Natural killer cell (primary cell): Measurements from ENCODE around the gene CFAP77. TPM values are rescaled to one million over a fixed set of nuclear protein-coding genes. Genes with fewer than 3 reads are reported as not detected.

Experiments used
- ATAC-seq, 3 donors: fragments of 150-1000 bp in 2 of 3; fragments of 200-7000 bp in 1 of 3; cut with Tn5 transposase; 1 replicate in 1 of 3; 2 replicates in 2 of 3; pipeline ENCODE4 v1.10.0; 2021; ENCODE audit warnings: mild to moderate bottlenecking in 2 of 3, moderate library complexity in 2 of 3
- DNase-seq, 2 donors: peaks; one replicate each; pipeline versions ENCODE4 v3.0.0 to v3.0.0-alpha.2; 2013 to 2021; ENCODE audit warnings: mixed read lengths in 1 of 2
- H3K27ac ChIP-seq: one replicate; pipeline ENCODE4 v1.5.1; 2013; ENCODE audit warnings: mild to moderate bottlenecking, low read length
- H3K27me3 ChIP-seq: one replicate; pipeline ENCODE4 v1.6.1; 2013; ENCODE audit warnings: low read length; ENCODE audit not compliant: control insufficient read depth, insufficient read depth
- H3K36me3 ChIP-seq: one replicate; pipeline ENCODE4 v1.6.1; 2013; ENCODE audit warnings: low read length; ENCODE audit not compliant: control insufficient read depth, insufficient read depth
- H3K4me1 ChIP-seq: one replicate; pipeline ENCODE4 v1.6.1; 2013; ENCODE audit warnings: low read length; ENCODE audit not compliant: control insufficient read depth, insufficient read depth
- H3K4me3 ChIP-seq: one replicate; pipeline ENCODE4 v1.5.1; 2013; ENCODE audit warnings: low read length
- H3K9me3 ChIP-seq: one replicate; pipeline ENCODE4 v1.6.1; 2013; ENCODE audit warnings: low read length; ENCODE audit not compliant: control insufficient read depth, insufficient read depth
- H3K27ac Mint-ChIP-seq, 2 donors: one replicate each; pipeline ENCODE4 v1.8.0; 2022; ENCODE audit warnings: mild to moderate bottlenecking in 2 of 2, mixed read lengths in 2 of 2, moderate library complexity in 1 of 2
- H3K27me3 Mint-ChIP-seq, 2 donors: one replicate each; pipeline ENCODE4 v1.8.0; 2022; ENCODE audit warnings: low read depth in 2 of 2, mixed read lengths in 2 of 2
- H3K36me3 Mint-ChIP-seq: one replicate; pipeline ENCODE4 v1.8.0; 2022; ENCODE audit warnings: mixed read lengths
- H3K4me1 Mint-ChIP-seq, 2 donors: one replicate each; pipeline ENCODE4 v1.8.0; 2022; ENCODE audit warnings: mixed read lengths in 2 of 2
- H3K4me3 Mint-ChIP-seq: one replicate; pipeline ENCODE4 v1.8.0; 2022; ENCODE audit warnings: mild to moderate bottlenecking, moderate library complexity, mixed read lengths
- H3K9me3 Mint-ChIP-seq, 2 donors: one replicate each; pipeline ENCODE4 v1.8.0; 2022; ENCODE audit warnings: mixed read lengths in 2 of 2
- WGBS: methylation state at CpG from one replicate; pipeline ENCODE4 v1.1.7; 2013; ENCODE audit warnings: missing lambda C conversion rate; ENCODE audit not compliant: insufficient coverage; 5-methylcytosine and 5-hydroxymethylcytosine counted together
- intact Hi-C: fragments of 100-400 bp; cut with micrococcal nuclease; formaldehyde crosslinking; loops from one replicate; pipeline ENCODE4 v1.14.2; 2022
- total RNA-seq, 4 donors: library from RNA; stranded (reverse); fragments of 120-200 nt in 1 of 4; gene quantifications; one replicate each; pipeline versions ENCODE4 v1.2.3 to v1.2.4, GENCODE V29; 2013 to 2022
- TF ChIP-seq, protein P1 (sequence below): fragments of 200-600 bp; IDR thresholded peaks from one replicate; pipeline ENCODE4 v1.8.0; 2022; ENCODE audit warnings: antibody characterized with exemption

The CFAP77 gene
- total RNA-seq, 3 donors from 2014 or later (not counting 1 experiment from before 2014, with no cell fraction given) = not detected

DNA sequence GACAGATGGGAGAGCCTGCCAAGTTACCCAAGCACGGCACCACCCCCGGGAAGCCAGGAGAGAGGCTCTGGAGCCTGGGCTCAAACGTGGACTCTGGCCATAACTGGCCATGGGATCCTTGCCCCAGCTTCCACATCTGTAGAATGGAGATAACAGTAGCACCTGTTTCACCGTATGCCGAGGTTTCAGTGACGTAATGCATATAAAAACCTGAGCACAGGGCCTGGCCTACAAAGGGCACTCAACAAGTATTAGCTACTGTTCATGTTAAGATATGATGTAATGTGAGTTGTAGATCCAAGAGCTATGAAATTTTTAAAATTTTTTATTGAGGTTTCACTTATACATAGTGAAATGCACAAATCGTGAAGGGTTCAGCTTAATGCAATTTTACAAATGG lies 90.2 kb downstream of the CFAP77 start:
- H3K4me1 ChIP-seq = no peaks in the 10 kb centered on the region
- 89% methylated on average over 6 of the region's 7 CpGs for WGBS
- TF ChIP-seq, protein P1, sequence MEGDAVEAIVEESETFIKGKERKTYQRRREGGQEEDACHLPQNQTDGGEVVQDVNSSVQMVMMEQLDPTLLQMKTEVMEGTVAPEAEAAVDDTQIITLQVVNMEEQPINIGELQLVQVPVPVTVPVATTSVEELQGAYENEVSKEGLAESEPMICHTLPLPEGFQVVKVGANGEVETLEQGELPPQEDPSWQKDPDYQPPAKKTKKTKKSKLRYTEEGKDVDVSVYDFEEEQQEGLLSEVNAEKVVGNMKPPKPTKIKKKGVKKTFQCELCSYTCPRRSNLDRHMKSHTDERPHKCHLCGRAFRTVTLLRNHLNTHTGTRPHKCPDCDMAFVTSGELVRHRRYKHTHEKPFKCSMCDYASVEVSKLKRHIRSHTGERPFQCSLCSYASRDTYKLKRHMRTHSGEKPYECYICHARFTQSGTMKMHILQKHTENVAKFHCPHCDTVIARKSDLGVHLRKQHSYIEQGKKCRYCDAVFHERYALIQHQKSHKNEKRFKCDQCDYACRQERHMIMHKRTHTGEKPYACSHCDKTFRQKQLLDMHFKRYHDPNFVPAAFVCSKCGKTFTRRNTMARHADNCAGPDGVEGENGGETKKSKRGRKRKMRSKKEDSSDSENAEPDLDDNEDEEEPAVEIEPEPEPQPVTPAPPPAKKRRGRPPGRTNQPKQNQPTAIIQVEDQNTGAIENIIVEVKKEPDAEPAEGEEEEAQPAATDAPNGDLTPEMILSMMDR = no peak
- Mint-ChIP-seq H3K27me3 (peaks cover 33 to 43% of the 10 kb centered on the region in 2 donors), H3K4me1 (no peaks in the 10 kb centered on the region), H3K4me3 (no peak overlapping the region), H3K36me3 (no peaks in the 10 kb centered on the region), H3K9me3 (no peaks in the 10 kb centered on the region), H3K27ac (no peak overlapping the region)
- DNase-seq (no peak), ATAC-seq (no peak)
- no peak overlapping the region for H3K4me3 ChIP-seq
- H3K27me3 ChIP-seq = no peaks in the 10 kb centered on the region
- H3K36me3 ChIP-seq = no peaks in the 10 kb centered on the region
- intact Hi-C loops = no loop called here
- no peak overlapping the region for H3K27ac ChIP-seq
- H3K9me3 ChIP-seq = no peaks in the 10 kb centered on the region

DNA sequence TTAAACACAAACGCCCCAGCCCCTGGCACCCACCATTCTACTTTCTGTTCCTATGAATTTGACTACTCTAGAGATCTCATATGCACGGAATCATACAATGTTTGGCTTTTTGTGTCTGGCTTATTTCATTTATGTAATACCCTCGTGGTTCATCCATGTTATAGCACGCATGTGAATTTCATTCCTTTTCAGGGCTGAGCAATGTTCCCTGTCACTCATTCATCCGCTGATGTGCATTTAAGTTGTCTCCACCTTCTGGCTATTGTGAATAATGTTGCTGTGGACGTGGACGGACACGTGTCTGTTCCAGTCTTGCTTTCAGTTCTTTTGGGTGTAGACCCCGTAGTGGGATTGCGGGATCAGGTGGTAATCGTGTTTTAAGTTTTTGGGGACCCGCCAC lies 92.5 kb downstream of the CFAP77 start:
- intact Hi-C loops = no loop called here
- no peaks in the 10 kb centered on the region for H3K9me3 ChIP-seq
- no peak for ATAC-seq
- TF ChIP-seq, protein P1 = no peak
- Mint-ChIP-seq H3K27ac (no peak overlapping the region), H3K4me3 (no peak overlapping the region), H3K9me3 (no peaks in the 10 kb centered on the region), H3K36me3 (no peaks in the 10 kb centered on the region), H3K4me1 (peaks cover 11% of the 10 kb centered on the region in 2 donors), H3K27me3 (peaks cover 27 to 36% of the 10 kb centered on the region in 2 donors)
- H3K27me3 ChIP-seq = no peaks in the 10 kb centered on the region
- H3K4me1 ChIP-seq = peaks cover 12% of the 10 kb centered on the region
- no peak for DNase-seq
- H3K36me3 ChIP-seq = no peaks in the 10 kb centered on the region
- no peak overlapping the region for H3K27ac ChIP-seq
- WGBS = 92% methylated on average over 11 of the region's 12 CpGs
- no peak overlapping the region for H3K4me3 ChIP-seq

DNA sequence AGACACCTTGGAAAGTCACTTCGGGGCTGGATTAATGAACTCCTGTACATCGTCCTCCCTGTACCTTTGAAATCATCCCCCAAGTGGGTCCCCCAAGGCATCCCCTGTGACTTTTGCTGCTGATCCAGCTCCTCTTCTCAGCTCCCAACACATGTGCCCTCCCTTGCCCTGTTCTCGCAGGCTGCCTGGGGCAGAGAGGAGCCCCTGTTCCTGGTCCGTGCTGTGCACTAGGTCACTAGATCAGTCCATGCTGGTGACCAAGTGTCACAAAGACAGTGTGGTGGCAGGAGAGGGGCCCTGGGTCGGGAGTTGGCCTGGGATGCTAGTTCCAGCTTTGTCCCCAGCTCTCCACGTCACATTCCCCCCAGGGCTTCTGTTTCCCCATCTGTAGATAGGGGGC lies 93.1 kb downstream of the CFAP77 start:
- Mint-ChIP-seq H3K9me3 (no peaks in the 10 kb centered on the region), H3K27me3 (peaks cover 25 to 36% of the 10 kb centered on the region in 2 donors), H3K27ac (no peak overlapping the region), H3K4me3 (no peak overlapping the region), H3K4me1 (peaks cover 17% of the 10 kb centered on the region in 2 donors), H3K36me3 (no peaks in the 10 kb centered on the region)
- H3K36me3 ChIP-seq = no peaks in the 10 kb centered on the region
- no peaks in the 10 kb centered on the region for H3K9me3 ChIP-seq
- no peak overlapping the region for H3K4me3 ChIP-seq
- ATAC-seq (no peak), DNase-seq (no peak)
- intact Hi-C loops = no loop called here
- 83% methylated on average over 6 of the region's 6 CpGs for WGBS
- TF ChIP-seq, protein P1 = no peak
- H3K27me3 ChIP-seq = no peaks in the 10 kb centered on the region
- peaks cover 18% of the 10 kb centered on the region for H3K4me1 ChIP-seq
- no peak overlapping the region for H3K27ac ChIP-seq

DNA sequence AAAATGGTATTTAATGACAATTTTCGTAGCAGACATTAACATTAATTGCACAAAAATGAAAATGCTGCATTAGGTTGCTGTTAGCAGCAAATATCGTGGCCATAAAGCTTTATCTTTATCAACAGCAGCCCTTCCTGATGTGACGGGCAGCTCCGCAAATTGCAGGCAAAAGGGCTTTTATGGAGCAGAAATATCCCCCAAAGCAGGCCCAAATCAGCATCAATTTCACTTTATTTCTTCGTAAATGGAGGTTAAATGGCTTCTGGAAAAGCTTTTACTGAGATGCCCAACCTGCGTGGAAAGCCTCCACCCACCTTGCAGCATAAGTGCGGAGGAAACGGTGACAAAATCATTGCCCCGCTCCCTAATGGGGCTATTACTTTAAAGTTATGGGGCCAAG lies 94.5 kb downstream of the CFAP77 start:
- intact Hi-C loops = no loop called here
- H3K9me3 Mint-ChIP-seq = no peaks in the 10 kb centered on the region
- no peak overlapping the region for H3K4me3 Mint-ChIP-seq

More for the DNA sequence above, 94.5 kb downstream of the CFAP77 start:
- H3K27me3 ChIP-seq = no peaks in the 10 kb centered on the region
- peaks cover 19% of the 10 kb centered on the region for H3K4me1 ChIP-seq
- ATAC-seq (no peak), DNase-seq (no peak)
- H3K27ac ChIP-seq = no peak overlapping the region
- H3K36me3 ChIP-seq = no peaks in the 10 kb centered on the region
- H3K9me3 ChIP-seq = no peaks in the 10 kb centered on the region
- Mint-ChIP-seq H3K36me3 (no peaks in the 10 kb centered on the region), H3K27me3 (peaks cover 23 to 36% of the 10 kb centered on the region in 2 donors), H3K27ac (no peak overlapping the region), H3K4me1 (peaks cover 17% of the 10 kb centered on the region in 2 donors)
- H3K4me3 ChIP-seq = no peak overlapping the region
- TF ChIP-seq, protein P1 = no peak
- 81% methylated on average over 9 of the region's 9 CpGs for WGBS
